ENCODE results near the gene HOXD11. TPM values are rescaled to one million over a fixed set of nuclear protein-coding genes. Genes with fewer than 3 reads are reported as not detected.

HOXD11 gene
- total and polyA plus RNA-seq, 7 donors = not detected

DNA sequence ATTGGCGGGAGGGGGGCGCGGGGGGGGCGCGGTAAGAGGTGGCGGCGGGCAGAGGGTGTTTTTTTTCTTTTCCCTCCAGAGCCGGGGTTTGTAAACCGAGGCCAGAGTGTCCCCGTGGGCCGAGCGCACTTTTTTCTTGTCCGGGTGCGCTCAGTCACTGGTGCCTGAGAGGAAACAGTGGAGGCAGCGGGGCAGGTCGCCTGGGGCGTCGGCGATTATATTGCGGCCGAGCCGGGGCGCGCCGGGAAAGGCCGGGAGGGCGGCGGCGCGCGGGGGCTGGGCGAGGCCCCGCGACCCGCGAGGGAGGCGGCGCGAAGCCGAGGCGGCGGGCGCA lies 22.7 kb downstream of the HOXD11 start:
- H3K9me3 ChIP-seq = no peaks in the 10 kb centered on the region
- no peaks in the 10 kb centered on the region for H3K36me3 ChIP-seq (ENCODE audit: insufficient read depth in 1 of 2, low read depth in 1 of 2)
- H3K4me1 ChIP-seq = peaks cover 41% of the 10 kb centered on the region
- ATAC-seq = peak; percentile 44 to 52 (median 48)
- H3K4me3 ChIP-seq = peak overlapping the region; percentile 84
- intact Hi-C loops (cut with DNase I) = loop anchor here (2.0 to 5.0 kb wide), 7 partner anchors 328 to 1018 kb away; no protein-coding TSS in a partner anchor
- no peak for TF ChIP-seq CTCF (IDR thresholded peaks at IDR 0.05)
- DNase-seq = peak; percentile 56 to 78
- peak overlapping the region; percentile 93 for H3K27ac ChIP-seq
- 0 to 1% (median 0%) methylated on average over 17 to 43 of the region's 43 CpGs for WGBS, 3 donors
- peaks cover 0 to 4% (median 0%) of the 10 kb centered on the region in 3 donors for H3K27me3 ChIP-seq (ENCODE audit: insufficient read depth in 3 of 3, low read length in 2 of 3)

GRCh38 chr2:176130147-176130956 lies 23.3 kb downstream of the HOXD11 start:
- Histone ChIP-seq H3K36me3 (ENCODE audit: insufficient read depth in 1 of 2, low read depth in 1 of 2) (no peaks in the 10 kb centered on the region), H3K27me3 (ENCODE audit: insufficient read depth in 3 of 3, low read length in 2 of 3) (peaks cover 0 to 4% (median 0%) of the 10 kb centered on the region in 3 donors), H3K27ac (peak overlapping the region; percentile 93), H3K4me1 (peaks cover 46% of the 10 kb centered on the region), H3K4me3 (peak overlapping the region; percentile 84), H3K9me3 (no peaks in the 10 kb centered on the region)
- intact Hi-C loops (cut with DNase I) = no loop called here
- TF ChIP-seq CTCF (IDR thresholded peaks at IDR 0.05) = peak; percentile 6
- peak; percentile 50 to 68 (median 57) for ATAC-seq
- WGBS, 3 donors = 0 to 1% (median 1%) methylated on average over 37 to 100 of the region's 100 CpGs
- DNase-seq = peak; percentile 55 to 77

GRCh38 chr2:176130957-176131847 lies 24.1 kb downstream of the HOXD11 start:
- peak overlapping the region; percentile 93 for H3K27ac ChIP-seq
- TF ChIP-seq CTCF (IDR thresholded peaks at IDR 0.05) = no peak
- H3K4me1 ChIP-seq = peaks cover 49% of the 10 kb centered on the region
- no peak for DNase-seq
- peak overlapping the region; percentile 84 for H3K4me3 ChIP-seq
- intact Hi-C loops (cut with DNase I) = no loop called here
- no peaks in the 10 kb centered on the region for H3K9me3 ChIP-seq
- H3K27me3 ChIP-seq (ENCODE audit: insufficient read depth in 3 of 3, low read length in 2 of 3) = no peaks in the 10 kb centered on the region
- 11 to 18% (median 16%) methylated on average over 15 of the region's 15 CpGs for WGBS, 3 donors
- ATAC-seq = no peak
- no peaks in the 10 kb centered on the region for H3K36me3 ChIP-seq (ENCODE audit: insufficient read depth in 1 of 2, low read depth in 1 of 2)

GRCh38 chr2:176131848-176132158 lies 24.7 kb downstream of the HOXD11 start:
- WGBS, 3 donors = 32 to 37% (median 32%) methylated on average over 4 of the region's 4 CpGs
- ATAC-seq = no peak
- intact Hi-C loops (cut with DNase I) = no loop called here
- TF ChIP-seq CTCF (IDR thresholded peaks at IDR 0.05) = no peak
- DNase-seq = no peak
- Histone ChIP-seq H3K36me3 (ENCODE audit: insufficient read depth in 1 of 2, low read depth in 1 of 2) (no peaks in the 10 kb centered on the region), H3K27me3 (ENCODE audit: insufficient read depth in 3 of 3, low read length in 2 of 3) (no peaks in the 10 kb centered on the region), H3K4me3 (peak overlapping the region; percentile 84), H3K9me3 (no peaks in the 10 kb centered on the region), H3K27ac (peak overlapping the region; percentile 93), H3K4me1 (peaks cover 48% of the 10 kb centered on the region)

All from psoas muscle (tissue), 8 donors.